ENCODE results near the gene IER5. TPM values are rescaled to one million over a fixed set of nuclear protein-coding genes. Genes with fewer than 3 reads are reported as not detected.

IER5 gene
- total and polyA plus RNA-seq, 9 of the 15 experiments (the other 6 are each of a cell fraction or from before 2014, with no cell fraction given) = 2.4 to 32.1 (median 12.0) TPM

DNA sequence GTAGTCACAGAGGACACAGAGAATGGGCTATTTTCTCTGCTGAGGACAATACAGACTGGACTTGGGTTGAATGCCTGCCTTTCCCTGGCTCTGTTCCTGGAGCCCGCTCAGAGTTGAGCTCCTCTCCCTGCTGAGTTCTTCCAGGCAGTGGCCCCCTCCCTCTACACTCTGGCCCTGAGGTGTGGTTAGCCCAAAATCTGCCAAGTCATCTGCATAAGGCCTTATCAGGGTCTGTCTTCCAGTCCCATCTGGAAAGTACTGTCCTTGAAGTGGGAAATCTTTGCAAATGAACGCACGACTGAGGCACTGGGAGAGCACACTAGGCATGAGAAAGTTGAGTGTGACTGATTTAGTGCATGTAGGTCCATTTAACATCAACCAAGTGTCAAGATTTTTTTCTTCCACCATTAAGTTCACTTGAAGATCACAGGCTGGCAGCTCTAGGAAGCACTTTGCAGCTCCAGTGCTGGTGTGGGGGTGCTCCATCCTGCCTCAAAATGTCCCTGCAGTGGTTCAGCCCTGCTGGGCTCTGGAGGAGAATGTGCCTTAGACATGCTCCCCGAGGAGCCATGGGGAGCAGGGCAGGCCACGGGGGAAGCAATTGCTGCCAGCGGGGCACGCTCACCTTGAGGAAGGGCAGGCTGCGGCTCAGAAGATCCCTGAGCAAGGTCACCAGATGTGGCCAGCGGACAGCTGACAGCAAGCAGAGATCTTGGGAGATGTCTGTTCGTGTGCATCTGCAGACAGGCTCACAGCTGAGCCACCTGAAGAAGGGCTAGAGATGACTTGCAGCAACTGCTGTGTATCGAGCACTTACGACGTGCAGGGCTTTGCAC lies 41.5 kb downstream of the IER5 start (continued):
- TF ChIP-seq COPS2 (conservative IDR thresholded peaks at IDR 0.05) = no peak
- no peak for TF ChIP-seq MCM3 (IDR thresholded peaks at IDR 0.05)
- TF ChIP-seq SUPT5H (IDR thresholded peaks at IDR 0.05) = no peak
- TF ChIP-seq GTF2A2 (tag; IDR thresholded peaks at IDR 0.05) = no peak
- no peak for TF ChIP-seq ELF1 (tag; IDR thresholded peaks at IDR 0.05)
- no peak for TF ChIP-seq SNRNP70 (optimal IDR thresholded peaks at IDR 0.05; ENCODE audit: low read depth, low read length)
- TF ChIP-seq, protein P1, sequence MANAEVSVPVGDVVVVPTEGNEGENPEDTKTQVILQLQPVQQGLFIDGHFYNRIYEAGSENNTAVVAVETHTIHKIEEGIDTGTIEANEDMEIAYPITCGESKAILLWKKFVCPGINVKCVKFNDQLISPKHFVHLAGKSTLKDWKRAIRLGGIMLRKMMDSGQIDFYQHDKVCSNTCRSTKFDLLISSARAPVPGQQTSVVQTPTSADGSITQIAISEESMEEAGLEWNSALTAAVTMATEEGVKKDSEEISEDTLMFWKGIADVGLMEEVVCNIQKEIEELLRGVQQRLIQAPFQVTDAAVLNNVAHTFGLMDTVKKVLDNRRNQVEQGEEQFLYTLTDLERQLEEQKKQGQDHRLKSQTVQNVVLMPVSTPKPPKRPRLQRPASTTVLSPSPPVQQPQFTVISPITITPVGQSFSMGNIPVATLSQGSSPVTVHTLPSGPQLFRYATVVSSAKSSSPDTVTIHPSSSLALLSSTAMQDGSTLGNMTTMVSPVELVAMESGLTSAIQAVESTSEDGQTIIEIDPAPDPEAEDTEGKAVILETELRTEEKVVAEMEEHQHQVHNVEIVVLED (CRISPR knock-in tag; IDR thresholded peaks at IDR 0.05) = no peak
- TF ChIP-seq, protein P2, sequence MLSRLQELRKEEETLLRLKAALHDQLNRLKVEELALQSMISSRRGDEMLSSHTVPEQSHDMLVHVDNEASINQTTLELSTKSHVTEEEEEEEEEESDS (CRISPR knock-in tag; IDR thresholded peaks at IDR 0.05) = no peak
- no peak for TF ChIP-seq ZNF175 (CRISPR knock-in tag; IDR thresholded peaks at IDR 0.05; ENCODE audit: low read depth)
- no peak for TF ChIP-seq CHD4 (IDR thresholded peaks at IDR 0.05; ENCODE audit: insufficient read depth, insufficient replicate concordance, low read depth, low read length, poor library complexity, severe bottlenecking)
- TF ChIP-seq KHSRP (IDR thresholded peaks at IDR 0.05) = no peak
- TF ChIP-seq HLTF (IDR thresholded peaks at IDR 0.05) = no peak
- no peak for TF ChIP-seq ZNF699 (CRISPR knock-in tag; IDR thresholded peaks at IDR 0.05; ENCODE audit: insufficient replicate concordance)
- no peak for TF ChIP-seq ZFP30 (CRISPR knock-in tag; IDR thresholded peaks at IDR 0.05; ENCODE audit: borderline replicate concordance)
- no peak for TF ChIP-seq WHSC1 (IDR thresholded peaks at IDR 0.05; ENCODE audit: low read length)
- no peak for TF ChIP-seq FOXA1 (IDR thresholded peaks at IDR 0.05; ENCODE audit: borderline replicate concordance)
- no peak for TF ChIP-seq ZNF174 (CRISPR knock-in tag; IDR thresholded peaks at IDR 0.05)
- TF ChIP-seq KDM5B (IDR thresholded peaks at IDR 0.05; ENCODE audit: insufficient replicate concordance, low read depth, low read length) = no peak
- TF ChIP-seq, protein P3, sequence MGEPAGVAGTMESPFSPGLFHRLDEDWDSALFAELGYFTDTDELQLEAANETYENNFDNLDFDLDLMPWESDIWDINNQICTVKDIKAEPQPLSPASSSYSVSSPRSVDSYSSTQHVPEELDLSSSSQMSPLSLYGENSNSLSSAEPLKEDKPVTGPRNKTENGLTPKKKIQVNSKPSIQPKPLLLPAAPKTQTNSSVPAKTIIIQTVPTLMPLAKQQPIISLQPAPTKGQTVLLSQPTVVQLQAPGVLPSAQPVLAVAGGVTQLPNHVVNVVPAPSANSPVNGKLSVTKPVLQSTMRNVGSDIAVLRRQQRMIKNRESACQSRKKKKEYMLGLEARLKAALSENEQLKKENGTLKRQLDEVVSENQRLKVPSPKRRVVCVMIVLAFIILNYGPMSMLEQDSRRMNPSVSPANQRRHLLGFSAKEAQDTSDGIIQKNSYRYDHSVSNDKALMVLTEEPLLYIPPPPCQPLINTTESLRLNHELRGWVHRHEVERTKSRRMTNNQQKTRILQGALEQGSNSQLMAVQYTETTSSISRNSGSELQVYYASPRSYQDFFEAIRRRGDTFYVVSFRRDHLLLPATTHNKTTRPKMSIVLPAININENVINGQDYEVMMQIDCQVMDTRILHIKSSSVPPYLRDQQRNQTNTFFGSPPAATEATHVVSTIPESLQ (CRISPR knock-in tag; IDR thresholded peaks at IDR 0.05) = no peak
- peak; percentile 49; the same call in 1 of the 2 replicates for TF ChIP-seq ZNF75A (CRISPR knock-in tag; IDR thresholded peaks at IDR 0.05)
- TF ChIP-seq POLR3G (IDR thresholded peaks at IDR 0.05; ENCODE audit: extremely low read depth, insufficient read length, insufficient replicate concordance) = no peak
- no peak for TF ChIP-seq ADNP (tag; IDR thresholded peaks at IDR 0.05)
- no peak for TF ChIP-seq CEBPG (CRISPR knock-in tag; IDR thresholded peaks at IDR 0.05)
- no peak for TF ChIP-seq CEBPG (tag; conservative IDR thresholded peaks at IDR 0.05 in 1 of 2, IDR thresholded peaks at IDR 0.05 in 1 of 2)
- no peak; the same call in 1 of the 2 replicates for TF ChIP-seq PHF21A (IDR thresholded peaks at IDR 0.05; ENCODE audit: borderline replicate concordance, low read depth)
- TF ChIP-seq, protein P4, sequence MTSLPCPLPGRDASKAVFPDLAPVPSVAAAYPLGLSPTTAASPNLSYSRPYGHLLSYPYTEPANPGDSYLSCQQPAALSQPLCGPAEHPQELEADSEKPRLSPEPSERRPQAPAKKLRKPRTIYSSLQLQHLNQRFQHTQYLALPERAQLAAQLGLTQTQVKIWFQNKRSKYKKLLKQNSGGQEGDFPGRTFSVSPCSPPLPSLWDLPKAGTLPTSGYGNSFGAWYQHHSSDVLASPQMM (CRISPR knock-in tag; IDR thresholded peaks at IDR 0.05) = no peak
- no peak for TF ChIP-seq PPARD (CRISPR knock-in tag; IDR thresholded peaks at IDR 0.05)
